HEK293 (cell line): ENCODE results near the gene CPNE2.

Experiments
- CTCF ChIP-seq: fragments of 450-650 bp; formaldehyde crosslinking; IDR thresholded peaks from 2 replicates; pipeline ENCODE4 v1.5.1; 2016; ENCODE audit warnings: missing biosample characterization, missing genetic modification characterization
- ELK4 ChIP-seq: IDR thresholded peaks from 2 replicates; pipeline ENCODE4 v1.6.1; 2011; ENCODE audit warnings: mild to moderate bottlenecking, low read depth, low read length, borderline replicate concordance
- SP3 ChIP-seq: fragments of 450-650 bp; formaldehyde crosslinking; IDR thresholded peaks from 2 replicates; pipeline ENCODE4 v1.5.1; 2016; ENCODE audit warnings: missing biosample characterization, missing genetic modification characterization
- ZEB2 ChIP-seq: fragments of 450-650 bp; formaldehyde crosslinking; IDR thresholded peaks from 2 replicates; pipeline ENCODE4 v1.5.1; 2016; ENCODE audit warnings: missing biosample characterization, missing genetic modification characterization
- ZNF184 ChIP-seq: fragments of 450-650 bp; IDR thresholded peaks from 2 replicates; pipeline ENCODE4 v1.5.1; 2018; ENCODE audit warnings: missing biosample characterization, mild to moderate bottlenecking, missing genetic modification characterization
- ZNF302 ChIP-seq: fragments of 450-650 bp; formaldehyde crosslinking; IDR thresholded peaks from 2 replicates; pipeline ENCODE4 v1.5.1; 2016; ENCODE audit warnings: missing biosample characterization, missing genetic modification characterization, low read depth
- ZNF747 ChIP-seq: fragments of 450-650 bp; formaldehyde crosslinking; IDR thresholded peaks from 2 replicates; pipeline ENCODE4 v1.5.1; 2016; ENCODE audit warnings: missing biosample characterization, missing genetic modification characterization
- ZNF768 ChIP-seq: fragments of 450-650 bp; formaldehyde crosslinking; IDR thresholded peaks from 2 replicates; pipeline ENCODE4 v1.5.1; 2018; ENCODE audit warnings: missing biosample characterization, mild to moderate bottlenecking, missing genetic modification characterization
- ZNF785 ChIP-seq: fragments of 450-650 bp; formaldehyde crosslinking; IDR thresholded peaks from 2 replicates; pipeline ENCODE4 v1.5.1; 2016; ENCODE audit warnings: missing biosample characterization, missing genetic modification characterization

GRCh38 chr16:57163842-57164241, 71.5 kb downstream of the CPNE2 start:
- TF ChIP-seq ZNF184 (tag by site-specific recombination), result no peak
- no peak for TF ChIP-seq CTCF (tag by site-specific recombination)
- TF ChIP-seq ZNF747, result no peak
- no peak for TF ChIP-seq ELK4
- TF ChIP-seq ZNF302 (tag by site-specific recombination), result no peak
- TF ChIP-seq ZNF785 (tag by site-specific recombination), result no peak
- TF ChIP-seq ZNF768, result no peak
- TF ChIP-seq SP3 (tag by site-specific recombination), result no peak
- no peak for TF ChIP-seq ZEB2
